ENCODE results near the gene FRMD4B. TPM values are rescaled to one million over a fixed set of nuclear protein-coding genes. Genes with fewer than 3 reads are reported as not detected.
A peak's percentile ranks its signal among the peaks of the same experiment; 100 is the strongest.

The FRMD4B gene
- total and polyA plus RNA-seq, 4 donors = 16.6 to 96.4 (median 39.0) TPM

GRCh38 chr3:69209413-69209812 lies 176.5 kb downstream of the FRMD4B start:
- H3K27ac ChIP-seq (ENCODE audit: low read depth in 1 of 2, low read length in 1 of 2) = no peak overlapping the region
- H3K9ac ChIP-seq (ENCODE audit: insufficient read depth in 1 of 2, low read length in 2 of 2) = no peak overlapping the region
- ATAC-seq (ENCODE audit: insufficient read depth, low FRiP score) = no peak
- no peaks in the 10 kb centered on the region for H3K27me3 ChIP-seq (ENCODE audit: control insufficient read depth in 3 of 3, insufficient read depth in 3 of 3, low read length in 2 of 3)
- H3K4me3 ChIP-seq = no peak overlapping the region
- no peaks in the 10 kb centered on the region for H3K9me3 ChIP-seq (ENCODE audit: control insufficient read depth in 4 of 4, insufficient read depth in 3 of 4, low read length in 3 of 4)
- TF ChIP-seq CTCF (IDR thresholded peaks at IDR 0.05; ENCODE audit: control extremely low read depth, extremely low read depth) = no peak
- DNase-seq = no peak
- peaks cover 0 to 7% (median under 1%) of the 10 kb centered on the region in 5 donors for H3K4me1 ChIP-seq (ENCODE audit: control insufficient read depth in 5 of 5, insufficient read depth in 5 of 5, low read length in 5 of 5)
- peaks cover 0 to 27% (median 12%) of the 10 kb centered on the region in 4 donors for H3K36me3 ChIP-seq (ENCODE audit: control insufficient read depth in 4 of 4, insufficient read depth in 4 of 4, low read length in 4 of 4)

GRCh38 chr3:69207031-69207430 lies 178.9 kb downstream of the FRMD4B start:
- no peak overlapping the region for H3K27ac ChIP-seq (ENCODE audit: low read depth in 1 of 2, low read length in 1 of 2)
- TF ChIP-seq CTCF (IDR thresholded peaks at IDR 0.05; ENCODE audit: control extremely low read depth, extremely low read depth) = no peak
- peaks cover 0 to 10% (median 0%) of the 10 kb centered on the region in 5 donors for H3K4me1 ChIP-seq (ENCODE audit: control insufficient read depth in 5 of 5, insufficient read depth in 5 of 5, low read length in 5 of 5)
- H3K36me3 ChIP-seq (ENCODE audit: control insufficient read depth in 4 of 4, insufficient read depth in 4 of 4, low read length in 4 of 4) = peaks cover 0 to 27% (median 10%) of the 10 kb centered on the region in 4 donors
- no peaks in the 10 kb centered on the region for H3K27me3 ChIP-seq (ENCODE audit: control insufficient read depth in 3 of 3, insufficient read depth in 3 of 3, low read length in 2 of 3)
- no peaks in the 10 kb centered on the region for H3K9me3 ChIP-seq (ENCODE audit: control insufficient read depth in 4 of 4, insufficient read depth in 3 of 4, low read length in 3 of 4)
- DNase-seq (no peak), ATAC-seq (ENCODE audit: insufficient read depth, low FRiP score) (no peak)
- H3K9ac ChIP-seq (ENCODE audit: insufficient read depth in 1 of 2, low read length in 2 of 2) = no peak overlapping the region
- no peak overlapping the region for H3K4me3 ChIP-seq
- 96% methylated on average over 1 of the region's 1 CpG for WGBS, 2 donors

GRCh38 chr3:69205385-69205784 lies 180.5 kb downstream of the FRMD4B start:
- DNase-seq (no peak), ATAC-seq (ENCODE audit: insufficient read depth, low FRiP score) (no peak)
- H3K4me3 ChIP-seq = no peak overlapping the region
- 100% methylated on average over 1 of the region's 1 CpG for WGBS, 2 donors
- peaks cover 0 to 14% (median 2%) of the 10 kb centered on the region in 5 donors for H3K4me1 ChIP-seq (ENCODE audit: control insufficient read depth in 5 of 5, insufficient read depth in 5 of 5, low read length in 5 of 5)
- no peak for TF ChIP-seq CTCF (IDR thresholded peaks at IDR 0.05; ENCODE audit: control extremely low read depth, extremely low read depth)
- no peaks in the 10 kb centered on the region for H3K27me3 ChIP-seq (ENCODE audit: control insufficient read depth in 3 of 3, insufficient read depth in 3 of 3, low read length in 2 of 3)
- no peak overlapping the region for H3K27ac ChIP-seq (ENCODE audit: low read depth in 1 of 2, low read length in 1 of 2)
- H3K9ac ChIP-seq (ENCODE audit: insufficient read depth in 1 of 2, low read length in 2 of 2) = no peak overlapping the region
- peaks cover 0 to 21% (median 9%) of the 10 kb centered on the region in 4 donors for H3K36me3 ChIP-seq (ENCODE audit: control insufficient read depth in 4 of 4, insufficient read depth in 4 of 4, low read length in 4 of 4)
- no peaks in the 10 kb centered on the region for H3K9me3 ChIP-seq (ENCODE audit: control insufficient read depth in 4 of 4, insufficient read depth in 3 of 4, low read length in 3 of 4)

GRCh38 chr3:69204315-69204957 lies 181.5 kb downstream of the FRMD4B start:
- H3K27me3 ChIP-seq (ENCODE audit: control insufficient read depth in 3 of 3, insufficient read depth in 3 of 3, low read length in 2 of 3) = no peaks in the 10 kb centered on the region
- peaks cover 0 to 19% (median 2%) of the 10 kb centered on the region in 5 donors for H3K4me1 ChIP-seq (ENCODE audit: control insufficient read depth in 5 of 5, insufficient read depth in 5 of 5, low read length in 5 of 5)
- H3K9ac ChIP-seq (ENCODE audit: insufficient read depth in 1 of 2, low read length in 2 of 2) = no peak overlapping the region
- ATAC-seq (ENCODE audit: insufficient read depth, low FRiP score) (no peak), DNase-seq (no peak)
- H3K9me3 ChIP-seq (ENCODE audit: control insufficient read depth in 4 of 4, insufficient read depth in 3 of 4, low read length in 3 of 4) = no peaks in the 10 kb centered on the region
- H3K27ac ChIP-seq (ENCODE audit: low read depth in 1 of 2, low read length in 1 of 2) = peak overlapping the region; percentile 22 to 28
- no peak for TF ChIP-seq CTCF (IDR thresholded peaks at IDR 0.05; ENCODE audit: control extremely low read depth, extremely low read depth)
- 83 to 88% methylated on average over 8 of the region's 8 CpGs for WGBS, 2 donors
- H3K36me3 ChIP-seq (ENCODE audit: control insufficient read depth in 4 of 4, insufficient read depth in 4 of 4, low read length in 4 of 4) = peaks cover 0 to 20% (median 7%) of the 10 kb centered on the region in 4 donors
- H3K4me3 ChIP-seq = no peak overlapping the region
